HFF-Myc (cell line): ENCODE measurements around the gene GNB1L.

Experiments
- DNase-seq: peaks from one replicate; pipeline ENCODE4 v3.0.0-alpha.2; 2011; ENCODE audit warnings: low read depth; ENCODE audit errors: extremely low read depth
- H3K4me3 ChIP-seq: replicated peaks from 2 replicates; pipeline ENCODE4 v1.5.1; 2011; ENCODE audit warnings: low read depth, mild to moderate bottlenecking, control low read depth, low read length
- CTCF ChIP-seq: IDR thresholded peaks from 2 replicates; pipeline ENCODE4 v1.5.1; 2012; ENCODE audit warnings: mild to moderate bottlenecking, low read depth, low read length, control low read depth; ENCODE audit errors: missing control alignments

The GNB1L gene

GRCh38 chr22:19809741-19810140, 44.9 kb downstream of the GNB1L start:
- DNase-seq, result no peak
- TF ChIP-seq CTCF, result no peak
- no peak overlapping the region for H3K4me3 ChIP-seq

GRCh38 chr22:19808873-19809478, 45.7 kb downstream of the GNB1L start:
- no peak for DNase-seq
- no peak overlapping the region for H3K4me3 ChIP-seq
- TF ChIP-seq CTCF, result no peak

GRCh38 chr22:19807914-19808872, 46.5 kb downstream of the GNB1L start:
- DNase-seq, result no peak
- H3K4me3 ChIP-seq, result no peak overlapping the region
- TF ChIP-seq CTCF, result no peak

DNA sequence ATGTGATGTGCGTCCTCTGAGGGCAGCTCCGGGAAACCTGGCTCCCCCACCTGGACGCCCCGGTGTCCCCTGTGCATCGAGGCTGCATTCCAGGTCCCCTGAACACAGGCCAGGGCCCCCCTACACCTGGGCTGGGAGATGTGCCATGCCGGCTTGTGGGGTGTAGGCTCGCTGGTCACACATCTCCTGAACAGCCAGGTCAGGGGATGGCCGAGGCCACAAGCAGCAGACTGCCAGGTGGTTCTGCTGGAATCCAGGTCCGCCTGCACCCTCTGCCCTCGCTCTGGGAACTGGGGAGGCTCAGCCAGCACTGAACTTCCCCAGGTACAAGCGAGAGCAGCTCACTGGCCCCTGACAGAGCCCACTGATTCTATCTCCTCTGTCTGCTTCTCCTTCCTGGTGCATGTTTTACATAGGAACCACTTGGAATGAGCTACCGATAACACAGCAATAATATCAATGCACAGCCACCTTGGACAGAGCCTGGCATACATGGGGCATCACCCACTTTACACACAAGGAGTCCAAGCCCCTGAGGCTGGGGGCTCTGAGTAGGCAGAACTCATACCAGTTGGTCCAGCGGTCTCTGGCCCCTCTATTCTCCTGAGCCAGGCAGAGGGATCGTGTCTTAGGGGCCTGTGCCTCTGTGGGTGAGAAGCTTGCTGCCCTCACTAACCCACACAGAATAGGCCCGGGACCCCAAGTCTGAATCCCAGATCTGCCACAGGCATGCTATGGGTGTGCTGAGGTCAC, 47.3 kb downstream of the GNB1L start:
- no peak overlapping the region for H3K4me3 ChIP-seq
- no peak for DNase-seq
- TF ChIP-seq CTCF, result no peak

GRCh38 chr22:19806213-19807160, 48.2 kb downstream of the GNB1L start:
- no peak overlapping the region for H3K4me3 ChIP-seq
- no peak for TF ChIP-seq CTCF
- no peak for DNase-seq

DNA sequence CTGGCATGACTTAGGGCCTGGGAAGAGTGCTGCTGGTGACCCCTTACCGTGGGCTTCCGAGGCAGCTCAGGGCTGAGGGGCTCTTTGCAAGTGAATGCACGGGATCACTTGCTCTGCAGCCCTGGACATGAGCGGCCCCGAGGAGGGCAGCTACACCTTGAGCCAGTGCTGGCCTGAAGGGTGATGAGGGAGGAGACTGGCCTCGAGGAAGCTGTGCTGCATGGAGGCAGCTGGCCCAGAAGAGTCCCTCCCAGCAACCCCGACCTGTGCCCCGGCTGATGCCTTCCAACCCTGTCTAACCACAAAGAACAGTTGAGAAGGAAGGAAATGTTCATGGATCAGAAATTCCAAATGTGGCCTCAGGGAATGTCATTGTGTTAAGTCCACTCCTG, 48.9 kb downstream of the GNB1L start:
- no peak for DNase-seq
- TF ChIP-seq CTCF, result no peak

More for the DNA sequence above, 48.9 kb downstream of the GNB1L start:
- no peak overlapping the region for H3K4me3 ChIP-seq
